Dermis blood vessel endothelial cell (primary cell): ENCODE results near the gene ZCCHC7. TPM values are rescaled to one million over a fixed set of nuclear protein-coding genes. Genes with fewer than 3 reads are reported as not detected.
"Not testable (repeated sequence)": the region's sequence is repeated elsewhere in the genome, so short reads cannot be mapped to it uniquely, and the experiment has no call there.

Experiments used
- DNase-seq: peaks from one replicate; pipeline ENCODE4 v3.0.0; 2010
- total RNA-seq: library from RNA; depleted of rRNA; stranded (reverse); fragments of >200 nt; gene quantifications from 2 replicates; pipeline ENCODE4 v1.2.3, GENCODE V29; 2014

ZCCHC7 gene
- total RNA-seq, 1 donor from 2014 or later, result 17.9 TPM

- DNase-seq, result no peak
These were observed 135.8 kb downstream of the ZCCHC7 start for GRCh38 chr9:37255944-37256862.

DNA sequence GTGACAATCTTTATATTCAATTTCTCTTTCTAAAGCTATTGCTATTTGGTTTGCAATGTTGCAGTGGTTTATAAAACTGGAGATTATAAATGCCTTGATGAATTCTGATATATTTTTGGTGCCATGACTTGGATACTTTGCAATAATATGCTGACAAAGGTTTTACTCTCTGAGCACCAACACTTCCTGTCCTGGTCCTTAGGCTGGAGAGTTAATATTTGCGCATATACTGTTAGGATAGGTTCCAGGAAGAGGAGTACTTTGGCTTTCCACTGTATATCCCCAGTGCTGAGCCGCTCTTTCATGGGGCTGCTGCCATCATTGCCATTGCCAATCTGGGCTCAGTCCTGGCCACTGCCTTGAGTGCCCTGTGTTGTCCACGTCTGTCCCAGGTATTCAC lies 139.6 kb downstream of the ZCCHC7 start:
- no peak for DNase-seq

- peak; percentile 70 for DNase-seq
These were observed 142.0 kb downstream of the ZCCHC7 start for GRCh38 chr9:37262410-37262809.

GRCh38 chr9:37264539-37264938 lies 144.2 kb downstream of the ZCCHC7 start:
- DNase-seq, result no peak

GRCh38 chr9:37266630-37267029 lies 146.3 kb downstream of the ZCCHC7 start:
- no peak for DNase-seq

DNA sequence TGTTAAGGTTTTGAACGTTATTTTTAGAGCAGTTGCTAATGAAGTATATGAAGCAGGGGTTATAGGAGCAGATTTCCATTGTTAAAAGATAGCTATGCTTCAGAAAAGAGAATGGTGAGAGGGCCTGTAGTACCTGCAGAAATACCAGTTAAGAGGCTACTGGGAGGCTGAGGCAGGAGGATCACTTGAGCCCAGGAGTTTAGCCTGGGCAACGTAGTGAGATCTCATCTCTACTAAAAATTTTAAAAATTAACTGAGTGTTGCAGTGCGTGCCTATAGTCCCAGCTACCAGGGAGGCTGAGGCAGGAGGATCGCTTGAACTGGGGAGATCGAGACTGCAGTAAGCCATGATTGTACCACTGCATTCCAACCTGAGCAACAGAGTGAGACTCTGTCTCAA lies 148.8 kb downstream of the ZCCHC7 start:
- no peak for DNase-seq

DNA sequence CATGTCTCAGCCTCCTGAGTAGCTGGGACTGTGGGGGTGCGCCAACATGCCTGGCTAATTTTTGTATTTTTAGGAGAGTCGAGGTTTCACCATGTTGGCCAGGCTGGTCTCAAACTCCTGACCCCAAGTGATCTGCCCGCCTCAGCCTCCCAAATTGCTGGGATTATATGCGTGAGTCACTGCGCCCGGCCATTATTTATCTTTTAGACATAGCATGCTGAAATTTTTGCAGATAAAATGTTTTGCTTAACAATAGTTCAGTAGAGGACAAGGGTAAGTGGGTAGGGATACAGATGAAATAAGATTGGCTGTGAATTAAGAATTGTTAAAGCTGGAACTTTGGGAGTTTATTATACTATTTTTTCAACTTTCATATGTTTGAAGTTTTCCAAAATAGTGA lies 151.3 kb downstream of the ZCCHC7 start:
- no peak for DNase-seq

GRCh38 chr9:37273595-37273994 lies 153.2 kb downstream of the ZCCHC7 start:
- no peak for DNase-seq

GRCh38 chr9:37281541-37281940 lies 161.2 kb downstream of the ZCCHC7 start:
- DNase-seq, result no peak

GRCh38 chr9:37283730-37284325 lies 163.5 kb downstream of the ZCCHC7 start:
- DNase-seq, result peak; percentile 38

DNA sequence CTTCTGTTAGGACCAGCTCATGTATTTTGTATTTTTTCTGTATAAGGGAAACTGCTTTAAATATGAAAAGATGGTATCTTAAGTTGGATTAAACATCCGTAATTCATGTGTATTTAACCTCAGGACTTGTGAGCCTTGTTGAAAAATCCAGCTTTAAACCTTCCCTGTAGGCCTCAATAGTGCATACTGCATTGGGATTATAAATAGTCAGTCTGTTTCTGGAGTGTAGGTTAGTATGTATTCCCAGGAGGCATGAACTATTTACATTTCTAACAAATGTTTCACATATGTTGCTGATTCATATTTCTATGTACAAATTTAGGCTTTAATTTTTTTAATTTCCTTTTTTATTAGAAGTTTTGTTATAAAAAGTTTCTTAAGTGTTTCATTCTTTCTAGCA lies 164.3 kb downstream of the ZCCHC7 start:
- no peak for DNase-seq

- no peak for DNase-seq
These were observed 166.3 kb downstream of the ZCCHC7 start for GRCh38 chr9:37286530-37287175.

- no peak for DNase-seq
These were observed 166.9 kb downstream of the ZCCHC7 start for GRCh38 chr9:37287317-37287716.

GRCh38 chr9:37289631-37290030 lies 169.3 kb downstream of the ZCCHC7 start:
- no peak for DNase-seq

DNA sequence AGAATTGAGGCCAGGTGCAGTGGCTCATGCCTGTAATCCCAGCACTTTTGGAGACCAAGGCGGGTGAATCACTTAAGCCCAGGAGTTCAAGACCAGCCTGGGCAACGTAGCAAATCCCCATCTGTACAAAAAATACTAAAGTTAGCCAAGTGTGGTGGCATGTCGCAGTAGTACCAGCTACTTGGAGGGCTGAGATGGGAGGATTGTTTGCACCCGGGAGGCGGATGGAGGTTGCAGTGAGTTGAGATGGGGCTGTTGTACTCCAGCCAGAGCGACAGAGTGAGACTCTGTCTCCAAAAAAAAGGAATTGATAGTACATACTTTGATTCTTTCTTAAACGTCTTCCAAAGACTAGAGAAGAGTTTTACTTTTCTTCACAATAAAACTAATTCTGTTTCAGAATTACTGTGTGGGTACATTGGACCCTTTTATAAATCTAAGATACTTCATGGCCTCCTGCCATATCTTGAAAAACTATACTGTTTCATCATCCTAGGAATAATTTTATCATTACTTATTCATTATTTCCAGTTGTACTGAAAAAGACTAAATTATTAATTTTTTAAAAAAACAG lies 170.1 kb downstream of the ZCCHC7 start:
- no peak for DNase-seq

GRCh38 chr9:37290940-37291485 lies 170.6 kb downstream of the ZCCHC7 start:
- peak; percentile 64 for DNase-seq

DNA sequence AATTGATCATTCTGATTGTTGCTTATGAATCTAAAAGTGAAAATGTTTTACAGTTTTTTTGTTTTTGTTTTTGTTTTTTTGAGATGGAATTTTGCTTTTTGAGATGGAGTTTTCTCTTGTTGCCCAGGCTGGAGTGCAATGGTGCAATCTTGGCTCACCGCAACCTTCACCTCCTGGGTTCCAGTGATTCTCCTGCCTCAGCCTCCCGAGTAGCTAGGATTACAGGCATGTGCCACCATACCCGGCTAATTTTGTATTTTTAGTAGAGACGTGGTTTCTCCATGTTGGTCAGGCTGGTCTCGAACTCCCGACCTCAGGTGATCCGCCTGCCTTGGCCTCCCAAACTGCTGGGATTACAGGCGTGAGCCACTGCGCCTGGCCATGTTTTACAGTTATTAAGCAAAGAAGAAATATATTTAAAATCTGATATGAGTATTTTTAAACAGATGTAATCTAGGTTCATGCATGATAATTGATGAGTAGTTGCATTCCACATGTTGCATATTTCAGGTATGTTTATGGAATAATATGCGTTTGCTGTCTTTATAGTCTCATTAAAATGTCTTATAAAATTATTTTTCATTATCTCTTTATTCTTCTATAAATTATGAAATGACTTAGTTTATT lies 171.4 kb downstream of the ZCCHC7 start:
- DNase-seq, result not testable (repeated sequence)

DNA sequence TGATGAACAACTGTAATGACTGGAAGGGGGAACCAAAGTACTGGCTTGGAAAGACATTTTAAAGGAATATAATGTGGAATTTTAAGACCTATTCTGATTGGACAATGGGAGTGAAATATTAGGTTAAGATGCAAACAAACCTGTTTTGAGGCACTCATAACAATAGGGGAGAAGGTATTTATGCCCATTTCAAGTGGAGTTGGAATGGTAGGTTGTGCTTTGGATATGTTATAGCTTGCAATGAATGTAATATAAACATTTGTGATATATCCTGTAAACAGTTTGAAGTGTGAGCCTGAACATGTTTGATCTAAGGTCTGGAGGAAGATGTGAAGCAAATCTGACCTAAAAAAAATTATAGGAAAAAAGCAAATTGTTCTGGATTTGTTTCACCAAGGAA lies 172.5 kb downstream of the ZCCHC7 start:
- no peak for DNase-seq

- peak; percentile 76 for DNase-seq
These were observed 173.5 kb downstream of the ZCCHC7 start for GRCh38 chr9:37293664-37294524.

- peak; percentile 16 for DNase-seq
These were observed 174.8 kb downstream of the ZCCHC7 start for GRCh38 chr9:37295178-37295577.

DNA sequence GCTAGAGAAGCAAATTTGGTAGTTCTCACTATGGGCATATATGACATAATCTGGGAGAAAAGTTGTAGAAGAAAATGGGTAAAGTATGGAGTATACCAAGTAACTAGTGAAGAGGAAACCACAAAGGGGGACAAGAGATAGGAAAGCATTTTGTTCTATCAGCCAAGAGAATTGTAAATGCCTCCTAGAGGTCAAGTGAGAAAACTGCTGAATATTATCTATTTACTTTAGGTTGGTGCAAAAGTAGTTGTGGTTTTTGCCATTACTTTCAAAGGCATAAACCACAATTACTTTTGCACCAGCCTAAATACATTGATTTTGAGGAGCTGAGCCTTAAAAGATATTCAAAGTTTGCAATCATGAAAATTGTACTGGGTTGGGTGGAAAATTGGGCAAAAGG lies 175.4 kb downstream of the ZCCHC7 start:
- no peak for DNase-seq
